GM19035 (cell line): ENCODE data around the gene PTS.

ENCODE experiments used
- ATAC-seq: cut with Tn5 transposase; IDR thresholded peaks from one replicate; pipeline ENCODE4 v1.9.1; 2021; ENCODE audit not compliant: unreplicated experiment

PTS gene

DNA sequence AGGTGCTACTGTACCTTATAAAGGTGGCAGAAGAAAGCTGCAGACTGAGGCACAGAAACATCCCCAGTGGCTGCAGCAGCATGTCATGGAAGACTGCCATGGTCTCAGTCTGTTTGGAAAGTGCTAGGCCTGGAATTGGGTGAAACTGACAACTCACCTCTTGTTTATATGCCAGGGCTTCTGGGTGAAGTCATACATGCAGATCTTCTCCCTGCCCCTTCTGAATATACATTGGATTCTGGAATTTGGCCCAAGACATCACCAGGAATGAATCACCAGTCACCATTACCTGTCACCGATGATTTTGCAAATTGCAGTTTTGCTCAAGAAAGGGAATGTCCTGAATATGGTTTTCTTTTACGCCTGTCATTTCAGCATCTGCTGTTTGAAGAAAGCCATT lies 34.3 kb downstream of the PTS start, which contains the start of gene PLET1:
Gene PLET1 (minus strand): TSS at position 371 of the 400 bp plus-strand sequence. CDS start 271 bp downstream, at position 100.
- ATAC-seq = no peak

DNA sequence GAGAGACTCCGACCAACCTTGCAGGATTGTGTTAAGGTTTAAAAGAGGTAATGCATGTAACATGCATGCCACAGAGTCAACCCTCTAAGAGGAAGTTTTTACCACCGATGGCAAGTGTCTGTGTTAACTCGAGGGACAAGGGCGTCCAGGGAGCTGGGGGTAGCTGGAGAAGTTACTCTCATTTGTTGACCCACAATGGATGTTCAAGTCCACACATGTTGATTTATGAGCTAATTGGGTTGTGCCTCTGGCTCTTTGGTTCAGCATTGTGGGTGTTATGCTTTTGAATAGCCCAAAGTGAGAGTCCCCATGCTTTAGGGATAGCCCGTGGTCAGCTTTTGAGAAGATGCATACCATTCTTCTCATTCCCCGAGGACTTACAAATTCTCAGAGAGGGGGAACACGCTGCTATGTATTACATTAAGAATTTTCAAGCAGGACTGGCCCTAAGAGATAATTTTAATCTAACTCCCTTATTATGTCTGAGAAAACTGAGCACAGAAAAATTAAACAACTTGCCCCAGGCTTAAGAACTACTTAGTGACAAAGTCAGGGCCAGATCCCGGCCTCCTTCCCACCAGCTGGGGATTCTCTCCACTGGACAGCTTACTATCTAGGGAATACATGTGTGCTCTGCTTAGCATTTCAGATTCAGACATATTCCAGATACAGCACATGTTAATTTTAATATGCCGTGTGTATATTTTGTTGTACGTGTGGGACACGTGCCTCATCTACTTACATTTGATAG lies 39.6 kb downstream of the PTS start:
- ATAC-seq = no peak

DNA sequence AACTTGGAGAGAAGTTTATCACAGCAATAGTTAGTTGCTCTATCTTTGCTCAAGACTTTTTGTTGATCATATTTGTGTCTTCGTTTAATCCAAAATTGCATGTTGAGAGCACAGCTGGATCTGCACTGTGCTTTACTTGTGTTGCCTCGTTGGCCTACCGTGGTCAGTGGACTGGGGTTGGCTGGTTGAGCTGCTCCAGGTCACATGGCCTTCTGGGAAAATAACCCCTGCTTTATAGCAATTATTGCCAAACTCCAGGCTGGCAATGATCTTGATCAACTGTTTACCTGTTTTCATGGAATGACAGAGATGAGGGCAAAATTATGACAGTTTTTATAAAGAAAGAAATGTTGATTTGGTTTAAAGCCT lies 40.2 kb downstream of the PTS start:
- ATAC-seq = no peak

DNA sequence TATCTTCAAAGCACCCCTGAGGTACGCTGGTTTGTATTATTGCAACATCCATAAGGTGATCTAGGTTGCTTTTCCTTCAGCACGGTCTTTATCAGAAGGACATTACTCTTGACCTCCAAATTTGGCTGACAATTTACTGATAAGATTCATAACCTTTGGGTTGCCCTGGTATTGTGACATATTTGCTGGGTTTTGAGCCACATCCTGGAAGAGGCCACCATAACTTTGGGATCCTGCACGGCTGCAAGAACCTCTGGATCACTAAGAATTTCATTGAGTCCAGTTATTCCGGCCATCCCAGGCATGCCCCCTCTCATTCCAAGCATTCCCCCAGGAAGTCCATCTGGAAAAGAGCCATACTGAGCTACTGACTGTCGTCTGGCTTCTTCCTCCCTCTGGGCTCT lies 41.0 kb downstream of the PTS start:
- ATAC-seq = no peak

DNA sequence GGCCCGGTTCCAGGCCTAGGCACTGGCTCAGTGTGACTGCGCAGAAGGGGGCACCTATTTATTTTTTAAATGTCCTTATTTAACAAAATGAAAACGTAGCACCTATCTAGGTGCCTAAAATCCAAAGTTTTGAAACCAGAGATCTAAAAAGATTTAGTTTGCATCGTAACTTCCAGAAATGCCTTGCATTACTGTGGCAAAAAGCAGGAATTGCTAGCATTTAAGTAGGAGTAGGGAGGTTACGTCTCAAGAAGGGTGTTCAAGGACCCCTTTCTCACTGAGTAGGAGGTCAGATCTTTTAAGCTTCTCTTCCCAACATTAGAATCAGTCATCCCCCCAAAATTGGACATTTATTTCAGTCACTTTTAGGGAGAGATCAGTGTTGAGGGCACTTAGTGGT lies 42.2 kb downstream of the PTS start:
- no peak for ATAC-seq

DNA sequence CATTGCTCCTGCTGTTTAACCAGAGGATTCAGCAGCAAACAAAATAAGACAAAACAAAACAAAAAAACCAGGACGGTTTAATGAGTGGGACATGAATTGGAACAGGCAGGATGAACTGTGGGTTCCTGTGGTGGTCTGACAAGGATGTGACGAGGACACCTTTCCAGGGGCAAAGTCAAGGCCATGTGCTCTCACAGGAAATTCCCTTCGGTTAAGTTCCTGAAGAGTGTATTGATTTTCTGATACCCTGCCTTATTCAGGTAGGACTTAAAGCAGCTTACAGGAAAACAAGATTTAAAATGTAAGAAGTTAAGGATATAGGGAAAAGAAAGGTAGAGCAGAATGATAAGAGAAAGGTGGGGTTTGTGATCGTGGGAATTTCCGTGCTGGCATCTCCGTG lies 42.9 kb downstream of the PTS start:
- no peak for ATAC-seq

DNA sequence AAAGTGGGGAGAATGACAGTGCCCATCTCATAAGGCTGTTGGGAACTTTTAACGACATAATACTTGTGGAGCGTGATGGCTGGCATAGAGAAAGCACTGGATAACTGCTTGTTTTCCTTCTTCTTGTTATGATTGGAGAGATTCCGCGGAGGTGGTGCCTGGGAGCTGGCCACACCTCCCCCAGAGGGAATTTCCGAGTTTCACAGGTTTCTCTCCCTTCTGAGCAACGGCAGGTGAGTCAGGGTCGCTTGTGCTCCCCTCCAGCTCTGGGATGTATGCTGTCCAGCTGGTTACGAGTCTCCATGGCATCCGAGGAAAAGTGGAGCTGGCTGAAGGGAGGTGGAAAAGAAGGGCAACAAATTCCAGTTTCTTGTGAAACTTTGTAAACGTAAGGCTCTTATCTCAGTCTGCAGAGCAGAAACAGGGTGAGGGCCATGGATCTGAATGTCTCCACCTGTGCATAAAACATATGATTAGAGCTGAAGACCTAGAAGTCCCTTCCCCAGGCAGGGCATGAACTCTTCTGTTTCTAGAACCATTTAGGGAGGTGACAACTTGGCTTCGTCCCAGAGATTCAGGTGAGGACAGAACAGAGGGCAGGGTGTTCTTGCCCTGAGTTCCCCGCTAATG lies 44.4 kb downstream of the PTS start:
- ATAC-seq = no peak

DNA sequence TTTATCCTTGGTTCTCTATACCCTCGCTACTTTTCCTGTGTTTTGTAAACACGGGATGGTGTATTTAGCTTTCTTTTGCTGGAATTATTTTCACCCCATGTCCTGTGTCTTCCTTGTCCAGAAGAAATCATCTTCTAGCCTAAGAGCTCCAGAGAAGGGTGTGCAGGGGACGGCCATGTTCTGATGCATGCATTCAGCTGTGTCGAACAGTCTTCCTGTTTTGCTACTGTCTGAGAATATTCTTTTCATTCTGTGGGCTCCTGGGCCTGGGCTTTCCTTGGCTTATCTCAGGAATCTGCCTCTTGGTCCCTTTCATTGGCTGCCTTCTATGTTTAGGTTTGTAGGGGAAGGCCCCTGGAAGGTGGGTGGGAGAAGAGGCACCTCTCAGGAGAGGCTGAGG lies 45.0 kb downstream of the PTS start:
- no peak for ATAC-seq

DNA sequence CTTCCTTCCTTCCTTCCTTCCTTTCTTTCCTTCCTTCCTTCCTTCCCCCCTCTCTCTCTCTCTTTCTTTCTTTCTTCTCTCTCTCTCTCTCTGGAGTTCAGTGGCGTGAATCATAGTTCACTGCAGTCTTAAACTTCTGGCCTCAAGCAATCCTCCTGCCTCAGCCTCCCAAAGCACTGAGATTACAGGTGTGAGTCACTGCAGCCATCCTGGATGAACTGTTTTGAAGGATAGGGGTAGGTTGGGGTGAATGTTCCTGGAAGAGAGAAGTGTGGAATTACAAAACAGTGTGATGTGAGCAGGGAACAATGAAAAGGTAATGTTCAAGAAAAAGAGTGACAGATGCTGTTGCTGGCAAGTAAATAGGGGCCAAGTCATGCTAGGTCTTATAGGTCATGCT lies 46.8 kb downstream of the PTS start:
- no peak for ATAC-seq

DNA sequence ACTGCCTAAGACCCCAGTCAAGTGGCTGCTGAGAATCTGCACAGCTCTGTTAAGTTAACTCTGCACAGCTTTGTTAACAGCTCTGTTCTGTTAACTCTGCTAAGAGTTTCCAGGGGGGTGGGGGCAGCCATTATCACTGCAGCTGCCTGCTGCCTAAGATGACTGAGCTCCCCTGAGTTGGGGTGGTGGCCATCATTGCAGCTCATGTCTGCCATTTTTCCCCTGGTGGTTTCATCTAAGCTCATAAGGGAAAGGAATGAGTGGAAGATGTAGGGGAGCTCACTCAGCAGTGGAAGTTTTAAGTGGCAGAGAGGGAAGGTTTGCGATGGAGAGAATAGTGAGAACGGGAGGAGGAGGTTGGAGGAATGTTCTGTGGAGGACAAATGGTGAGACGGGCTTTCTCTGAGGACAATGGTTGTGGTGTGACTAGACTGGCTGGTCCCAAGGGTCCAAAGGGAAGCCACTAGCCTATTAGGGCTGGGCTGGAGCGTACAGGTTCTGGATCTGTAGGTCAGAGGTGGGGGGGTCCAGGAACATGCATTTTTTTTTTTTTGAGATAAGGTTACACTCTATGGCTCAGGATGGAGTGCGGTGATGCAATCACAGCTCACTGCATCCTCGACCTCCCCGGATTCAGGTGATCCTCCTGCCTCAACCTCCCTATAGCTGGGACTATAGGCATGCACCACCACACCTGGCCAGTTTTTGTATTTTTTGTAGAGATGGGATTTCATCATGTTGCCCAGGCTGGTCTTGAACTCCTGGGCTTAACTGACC lies 48.0 kb downstream of the PTS start:
- no peak for ATAC-seq

DNA sequence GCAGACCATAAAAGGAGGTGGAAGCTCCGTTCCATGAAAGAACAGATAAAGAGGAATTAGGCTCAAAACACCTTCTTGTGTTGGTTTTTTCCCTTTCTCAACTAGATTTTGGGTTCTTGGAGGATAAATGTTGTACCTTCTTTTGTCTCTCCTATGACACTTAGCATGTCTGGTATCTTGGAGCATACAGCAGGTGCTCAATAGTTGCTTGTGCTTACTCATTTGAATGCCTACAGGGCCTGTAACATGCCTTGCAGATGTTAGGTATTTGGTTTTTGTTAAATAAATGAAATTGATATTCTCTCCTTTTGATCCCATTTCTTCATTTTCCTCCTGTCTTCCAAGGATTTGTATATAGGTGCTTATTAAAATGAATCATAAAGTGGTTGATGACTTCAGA lies 50.8 kb downstream of the PTS start:
- ATAC-seq = no peak

DNA sequence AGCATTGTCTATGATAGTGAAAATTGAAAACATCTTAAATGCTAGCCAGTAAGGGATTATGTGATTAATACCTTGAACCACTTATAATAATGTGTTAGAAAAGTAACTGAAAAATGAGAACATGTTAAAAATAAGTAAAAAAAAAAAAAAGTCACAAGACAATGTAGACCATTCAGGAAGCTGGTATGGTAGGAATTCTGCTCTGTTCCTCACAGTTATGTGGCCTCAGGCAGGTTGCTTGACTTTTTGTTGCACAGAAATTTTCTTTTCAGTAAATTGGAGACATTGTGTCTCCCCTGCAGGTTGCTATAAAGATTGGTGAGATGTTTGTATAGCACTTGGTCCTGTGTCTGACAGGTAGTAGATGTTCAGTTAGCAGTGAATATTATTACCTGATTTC lies 51.7 kb downstream of the PTS start:
- no peak for ATAC-seq

DNA sequence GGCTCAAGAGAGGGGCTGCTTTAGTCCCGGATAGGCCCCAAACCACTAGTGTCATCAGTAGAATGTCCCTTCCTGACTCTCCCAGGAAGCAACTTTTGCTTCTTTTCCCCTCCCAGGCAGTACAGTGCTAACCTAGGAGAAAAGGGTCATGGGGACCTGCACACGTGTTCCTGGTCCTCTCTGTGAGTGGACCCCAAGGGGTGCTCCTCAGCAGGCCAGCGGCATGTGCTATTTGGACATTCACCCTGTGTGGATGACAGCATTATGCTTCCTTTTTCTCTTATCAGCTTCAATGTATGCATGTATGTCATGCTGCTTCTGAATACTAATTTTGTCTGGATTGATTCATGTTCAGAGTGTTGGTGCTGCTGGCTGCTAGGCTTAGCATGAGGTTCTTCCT lies 52.6 kb downstream of the PTS start:
- no peak for ATAC-seq

DNA sequence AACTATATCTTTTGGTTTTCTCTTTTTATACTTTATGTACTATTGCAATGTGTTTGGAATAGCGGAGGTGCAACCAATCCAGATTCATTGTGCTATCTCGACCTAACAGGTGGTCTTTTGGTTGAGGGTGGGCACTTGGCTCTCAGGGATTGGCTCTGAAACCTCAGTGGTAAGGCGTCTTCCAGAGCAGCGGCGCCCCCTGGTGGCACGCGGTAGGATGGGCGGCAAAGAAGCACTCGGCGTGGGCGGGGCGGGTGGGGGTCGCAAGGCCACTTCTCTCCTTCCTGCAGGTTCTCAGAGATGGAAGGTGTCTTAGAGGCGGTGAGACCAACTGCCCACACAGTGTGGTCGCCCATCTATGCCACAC lies 53.7 kb downstream of the PTS start:
- peak; percentile 53 for ATAC-seq

DNA sequence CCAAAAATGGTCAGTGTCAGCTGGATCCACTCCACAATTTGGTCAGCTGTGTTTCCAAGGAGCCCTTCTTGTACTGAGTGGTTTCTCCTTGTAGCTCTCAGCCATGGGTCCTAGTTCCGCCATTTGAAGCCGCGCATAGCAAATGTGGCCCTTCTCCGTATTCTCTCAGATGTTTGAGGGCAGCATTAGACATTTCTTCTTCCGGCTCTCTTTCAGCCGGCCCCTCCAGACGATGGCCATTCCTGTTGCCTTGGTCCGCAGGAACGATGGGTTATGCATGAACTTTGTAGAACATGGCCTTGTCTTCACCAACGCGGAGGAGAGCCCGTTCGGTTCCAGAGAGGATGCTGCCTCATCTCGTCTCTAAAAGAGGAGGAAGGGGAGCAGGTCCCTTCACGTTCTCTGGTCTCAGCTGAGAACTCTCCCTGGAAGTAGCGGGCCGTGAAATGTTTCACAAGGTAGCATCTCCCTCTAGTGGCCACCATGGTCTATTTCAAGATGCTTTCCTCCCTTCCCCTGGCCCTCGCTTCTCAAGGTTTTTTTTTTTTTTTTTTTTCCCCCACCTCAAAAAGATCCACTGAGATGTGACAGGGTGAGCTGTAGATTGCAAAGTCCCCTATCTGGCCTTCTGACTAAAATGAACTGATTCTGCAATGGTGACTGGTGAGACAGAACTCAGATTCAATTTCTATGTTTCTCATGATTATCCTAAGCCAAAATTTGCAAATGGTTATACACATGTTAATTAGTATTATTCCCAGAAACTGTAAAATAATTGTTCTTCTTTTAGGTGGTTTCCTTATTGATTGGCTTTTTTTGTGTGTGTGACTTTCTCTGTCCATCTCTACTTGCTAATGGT lies 54.3 kb downstream of the PTS start:
- peak; percentile 88 for ATAC-seq

DNA sequence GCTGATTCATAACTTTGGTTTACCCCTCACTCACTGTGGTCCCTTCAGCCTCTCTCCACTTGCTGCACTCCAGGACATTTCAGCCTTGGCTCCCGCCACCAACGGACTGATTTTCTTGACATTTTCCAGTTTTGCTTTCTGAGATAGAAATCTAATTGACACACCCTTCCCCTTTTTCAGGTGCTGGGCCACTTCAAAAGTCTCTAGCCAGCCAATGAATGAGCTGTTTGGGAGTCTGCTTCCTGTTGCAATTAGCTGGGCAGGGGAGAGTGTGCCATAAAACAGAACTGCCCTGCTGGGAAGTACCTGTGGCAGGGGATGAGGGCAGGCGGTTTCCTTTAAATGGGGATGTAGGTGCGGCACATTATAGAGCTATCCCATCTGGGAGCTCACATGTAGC lies 55.5 kb downstream of the PTS start:
- no peak for ATAC-seq
